GM19023 (cell line): ENCODE results near the gene ADRB2.
A peak's percentile ranks its signal among the peaks of the same experiment; 100 is the strongest.

Source experiments
- ATAC-seq: cut with Tn5 transposase; IDR thresholded peaks from one replicate; pipeline ENCODE4 v1.9.1; 2021; ENCODE audit warnings: mild to moderate bottlenecking, moderate library complexity; ENCODE audit not compliant: unreplicated experiment

The ADRB2 gene

DNA sequence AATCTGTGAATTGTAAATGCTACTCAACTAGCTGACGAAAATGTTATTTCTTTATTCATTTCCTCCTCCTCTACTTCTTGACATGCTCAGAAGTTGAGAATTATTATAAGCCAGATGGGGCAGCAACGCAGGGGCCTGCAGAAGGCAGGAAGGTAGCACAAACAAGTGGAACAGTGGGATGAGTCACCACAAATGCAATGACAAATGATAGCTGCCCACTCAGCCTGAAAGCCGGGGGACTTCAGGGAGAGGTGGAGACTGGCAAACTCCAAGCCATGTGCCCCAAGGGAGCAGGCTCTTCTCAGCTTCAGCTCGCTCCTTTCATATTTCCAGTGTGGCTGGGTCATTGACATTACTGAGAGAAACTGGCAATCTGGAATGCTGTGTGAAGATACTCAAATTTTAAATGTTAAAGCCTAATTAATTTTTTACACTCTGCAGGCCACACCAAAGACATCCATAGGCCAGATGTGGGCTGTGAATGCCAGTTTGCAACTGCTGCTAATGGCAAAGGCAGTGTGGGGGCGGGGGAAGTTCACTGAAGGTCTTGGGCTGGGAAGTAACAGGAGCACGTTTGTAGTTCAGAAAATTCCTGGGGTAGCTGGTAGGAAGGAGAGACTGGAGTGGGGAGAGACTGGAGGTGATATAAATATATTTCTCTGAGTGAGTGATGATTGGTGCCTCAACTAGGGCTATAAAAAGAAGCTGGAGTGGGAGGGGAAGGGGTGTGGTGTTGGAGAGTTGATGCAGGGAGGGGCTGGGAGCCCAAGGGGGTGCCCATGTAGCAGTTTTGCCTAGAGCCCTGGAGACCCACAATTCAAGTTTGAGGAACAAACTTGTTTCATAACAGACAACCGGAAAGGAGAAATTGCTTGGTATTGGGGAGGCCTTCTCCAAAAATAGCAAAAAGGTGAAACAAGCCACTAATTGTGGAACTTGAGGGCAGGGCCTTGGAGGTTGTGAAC is 20.8 kb upstream of the ADRB2 start:
- peak; percentile 38 for ATAC-seq

DNA sequence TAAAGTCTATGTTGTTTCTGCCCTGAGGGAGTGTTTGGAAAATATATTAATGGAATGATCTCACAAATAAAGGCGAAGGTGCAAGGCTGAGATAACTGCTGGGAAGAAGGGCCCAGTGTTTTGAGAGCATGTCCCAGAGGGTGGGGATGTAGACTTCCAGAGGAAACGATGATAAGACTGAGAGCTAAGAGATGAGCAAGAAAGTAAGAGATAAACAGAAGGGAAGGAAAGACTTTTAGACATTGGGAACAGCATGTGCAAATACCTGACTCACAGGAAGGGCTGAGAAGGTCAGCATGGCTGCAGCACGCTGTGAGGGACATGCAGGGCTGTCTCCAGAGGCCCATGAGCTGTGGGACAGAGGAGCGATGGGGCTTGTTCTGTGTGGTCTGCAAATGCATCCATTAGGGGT is 19.9 kb upstream of the ADRB2 start:
- ATAC-seq: no peak

GRCh38 chr5:148807851-148808250 is 18.6 kb upstream of the ADRB2 start:
- no peak for ATAC-seq

DNA sequence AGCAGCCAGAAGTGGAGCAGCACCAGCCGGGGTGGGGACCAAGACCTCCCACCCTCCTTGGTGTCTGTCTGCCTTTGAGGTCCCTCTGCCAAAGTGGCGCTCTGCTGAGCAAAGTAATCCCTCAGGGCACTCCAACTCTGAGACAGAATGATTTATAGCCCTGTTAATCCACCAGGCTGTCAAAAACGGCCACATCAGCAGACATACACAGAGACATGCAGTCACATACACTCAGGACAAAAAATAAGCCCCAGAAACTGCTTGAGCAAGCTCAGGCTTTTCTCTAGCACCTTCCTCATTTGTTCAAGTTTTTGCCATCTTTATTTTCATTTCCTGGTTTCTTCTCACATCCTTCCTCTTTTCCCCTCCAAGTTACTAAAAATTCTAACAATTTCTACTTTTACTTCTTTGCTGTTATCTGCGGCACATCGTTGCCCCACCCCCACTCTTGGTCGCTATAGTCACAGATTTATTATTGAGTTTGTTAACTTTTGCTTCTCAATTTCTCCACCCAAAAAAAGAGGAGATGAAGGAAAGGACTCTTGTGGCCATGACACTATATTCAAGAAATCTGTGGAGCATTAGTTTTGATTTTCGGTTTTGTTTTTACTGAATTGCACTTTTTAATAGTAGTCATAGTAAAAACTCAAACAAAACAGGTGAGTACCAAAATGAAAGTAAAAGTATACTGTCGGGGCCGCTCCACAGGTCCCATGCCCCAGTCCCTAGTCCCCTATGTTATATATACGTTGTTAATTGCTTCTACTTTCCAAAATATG is 17.4 kb upstream of the ADRB2 start:
- peak; percentile 53 for ATAC-seq

- ATAC-seq: no peak
These were observed 16.5 kb upstream of the ADRB2 start for GRCh38 chr5:148809781-148810524.

GRCh38 chr5:148810823-148811222 is 15.6 kb upstream of the ADRB2 start:
- ATAC-seq: no peak

- ATAC-seq: no peak
These were observed 14.7 kb upstream of the ADRB2 start for GRCh38 chr5:148811756-148812155.

- ATAC-seq: no peak
These were observed 11.3 kb upstream of the ADRB2 start for GRCh38 chr5:148815086-148815485.

- no peak for ATAC-seq
These were observed 10.8 kb upstream of the ADRB2 start for GRCh38 chr5:148815578-148815977.

GRCh38 chr5:148816357-148816756 is 10.1 kb upstream of the ADRB2 start:
- no peak for ATAC-seq

GRCh38 chr5:148816782-148817181 is 9.6 kb upstream of the ADRB2 start:
- no peak for ATAC-seq

GRCh38 chr5:148817606-148818005 is 8.8 kb upstream of the ADRB2 start:
- no peak for ATAC-seq

DNA sequence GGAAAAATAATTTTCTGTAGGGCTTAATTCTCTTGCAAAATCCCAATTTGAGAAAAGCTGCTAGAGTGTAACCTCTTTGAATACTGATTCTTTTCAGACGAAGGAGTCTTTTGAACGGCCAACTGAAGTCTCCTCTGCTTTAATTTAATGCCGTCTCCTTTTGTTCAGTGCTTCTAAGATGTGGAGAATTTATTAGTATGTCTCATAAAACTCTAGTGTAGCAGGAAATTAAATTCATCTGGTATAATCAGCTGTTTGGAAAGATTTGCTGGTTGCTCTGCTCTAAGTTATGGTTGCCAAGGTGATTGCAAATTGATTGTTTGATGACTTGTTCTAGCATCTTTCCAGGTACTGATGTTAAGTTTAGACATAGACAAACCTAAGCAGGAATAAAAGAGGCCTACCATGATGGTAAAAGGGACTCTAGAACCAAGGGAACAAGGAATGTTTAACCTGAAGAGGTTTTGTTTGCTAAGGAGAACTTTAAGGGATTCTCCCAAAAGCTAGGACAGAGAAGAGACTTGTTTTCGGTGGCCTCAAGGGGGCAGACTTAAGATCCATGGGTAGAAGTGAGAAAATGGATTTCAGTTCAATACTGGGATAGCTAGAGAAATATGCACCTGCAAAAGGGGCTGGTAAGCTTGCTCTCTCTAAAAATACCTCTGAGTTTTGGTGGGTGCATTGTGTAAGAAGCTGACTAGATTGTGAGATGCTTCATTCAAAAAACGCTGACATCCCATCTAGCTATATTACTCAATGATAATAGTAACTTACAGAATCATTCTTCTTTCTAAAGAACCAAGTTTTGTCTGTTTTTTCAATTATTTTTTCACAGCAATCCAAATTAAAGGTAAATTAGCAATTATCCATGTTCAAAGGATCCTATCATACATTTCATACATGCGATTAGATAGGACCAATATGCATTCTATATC is 5.7 kb upstream of the ADRB2 start:
- ATAC-seq: no peak

DNA sequence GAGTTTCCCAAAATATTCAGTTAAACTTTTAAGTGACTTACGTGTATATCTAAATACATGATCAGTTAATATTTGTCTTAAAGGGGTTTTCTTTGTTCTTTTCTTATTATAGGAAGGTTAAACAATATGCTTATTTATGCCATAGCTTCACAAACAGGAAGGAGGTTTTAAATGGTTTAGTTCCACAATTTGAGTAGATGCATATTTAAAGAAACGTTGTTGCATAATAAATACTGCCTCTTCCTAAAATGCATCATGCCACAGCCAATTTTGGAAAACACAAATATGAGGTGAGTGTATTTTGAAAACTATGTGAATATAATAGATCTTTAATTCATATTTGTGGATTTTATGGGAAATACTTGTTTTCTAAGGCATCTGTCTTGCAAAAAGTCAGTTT is 2.5 kb upstream of the ADRB2 start:
- ATAC-seq: no peak

- no peak for ATAC-seq
These were observed 727 bp upstream of the ADRB2 start for GRCh38 chr5:148825716-148826052.

- no peak for ATAC-seq
These were observed 294 bp downstream of the ADRB2 start for GRCh38 chr5:148826739-148827070.

DNA sequence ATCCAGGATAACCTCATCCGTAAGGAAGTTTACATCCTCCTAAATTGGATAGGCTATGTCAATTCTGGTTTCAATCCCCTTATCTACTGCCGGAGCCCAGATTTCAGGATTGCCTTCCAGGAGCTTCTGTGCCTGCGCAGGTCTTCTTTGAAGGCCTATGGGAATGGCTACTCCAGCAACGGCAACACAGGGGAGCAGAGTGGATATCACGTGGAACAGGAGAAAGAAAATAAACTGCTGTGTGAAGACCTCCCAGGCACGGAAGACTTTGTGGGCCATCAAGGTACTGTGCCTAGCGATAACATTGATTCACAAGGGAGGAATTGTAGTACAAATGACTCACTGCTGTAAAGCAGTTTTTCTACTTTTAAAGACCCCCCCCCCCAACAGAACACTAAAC is 1.3 kb downstream of the ADRB2 start:
- no peak for ATAC-seq

DNA sequence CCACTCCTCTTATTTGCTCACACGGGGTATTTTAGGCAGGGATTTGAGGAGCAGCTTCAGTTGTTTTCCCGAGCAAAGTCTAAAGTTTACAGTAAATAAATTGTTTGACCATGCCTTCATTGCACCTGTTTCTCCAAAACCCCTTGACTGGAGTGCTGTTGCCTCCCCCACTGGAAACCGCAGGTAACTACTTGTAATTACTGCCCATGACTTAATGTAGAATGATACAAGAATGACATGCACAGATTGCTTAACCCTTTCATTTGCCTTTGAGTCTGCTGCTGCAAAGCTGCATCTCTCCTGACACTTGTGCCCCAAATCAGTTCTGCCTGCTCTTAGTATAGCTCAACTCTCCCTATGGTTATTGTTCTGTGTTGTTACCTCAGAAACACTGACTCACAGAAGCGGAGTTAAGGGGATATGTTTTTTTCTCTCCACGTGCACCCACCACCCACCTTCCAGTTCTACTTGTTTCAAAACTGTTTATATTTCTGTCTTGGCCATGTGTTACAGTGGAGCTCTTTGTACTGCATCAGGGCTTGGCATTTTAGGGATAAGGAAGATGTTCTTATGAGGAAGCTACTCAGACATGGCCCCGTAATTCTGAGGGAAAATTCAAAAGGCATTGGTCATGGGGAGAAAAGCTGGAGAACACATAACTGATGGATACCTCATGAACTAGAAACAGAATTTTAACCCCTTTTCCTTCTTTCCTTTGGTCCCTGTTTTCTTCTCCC is 2.3 kb downstream of the ADRB2 start:
- no peak for ATAC-seq

DNA sequence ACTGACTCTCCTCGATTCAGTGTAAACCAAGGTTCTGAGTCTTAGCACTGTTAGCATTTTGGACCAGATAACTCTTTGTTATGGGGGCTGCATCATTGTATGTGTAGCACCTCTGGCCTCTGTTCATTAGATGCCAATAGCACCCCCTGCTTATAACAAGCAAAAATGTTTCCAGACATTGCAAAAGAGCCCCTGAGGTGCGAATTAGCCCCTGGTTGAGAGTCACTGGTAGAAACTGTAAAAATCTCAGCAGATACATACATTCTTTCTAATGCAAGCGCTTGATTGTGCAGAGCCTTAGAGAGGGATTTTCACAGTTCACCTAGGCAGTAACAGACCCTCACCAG is 2.8 kb downstream of the ADRB2 start:
- ATAC-seq: no peak

- no peak for ATAC-seq
These were observed 3.3 kb downstream of the ADRB2 start for GRCh38 chr5:148829734-148830133.
